Heart right ventricle (tissue), 16 donors: ENCODE data around the gene RAMP3. TPM values are rescaled to one million over a fixed set of nuclear protein-coding genes. Genes with fewer than 3 reads are reported as not detected.
"Not testable (repeated sequence)": the region's sequence is repeated elsewhere in the genome, so short reads cannot be mapped to it uniquely, and the experiment has no call there.

ENCODE experiments used
- ATAC-seq, 8 donors: fragments of 200-7000 bp; cut with Tn5 transposase; one replicate each; pipeline ENCODE4 v1.9.1; 2020; ENCODE audit warnings: mild to moderate bottlenecking in 8 of 8, moderate library complexity in 8 of 8, moderate number of reproducible peaks in 1 of 8
- DNase-seq, 2 donors: peaks; one replicate each; pipeline ENCODE4 v3.0.0-alpha.2; 2020
- H3K27ac ChIP-seq, 10 donors: fragments of 200-600 bp; sonication (generic) in 2 of 10; one replicate each; pipeline versions ENCODE4 v1.5.0 to v1.8.0; 2020 to 2022; ENCODE audit warnings: mild to moderate bottlenecking in 3 of 10
- H3K27me3 ChIP-seq, 7 donors: fragments of 200-600 bp; one replicate each; pipeline ENCODE4 v1.8.0; 2021 to 2022; ENCODE audit warnings: mild to moderate bottlenecking in 2 of 7
- H3K36me3 ChIP-seq, 9 donors: fragments of 200-600 bp; sonication (generic) in 1 of 9; one replicate each; pipeline versions ENCODE4 v1.5.0 to v1.8.0; 2020 to 2022; ENCODE audit warnings: mild to moderate bottlenecking in 2 of 9
- H3K4me1 ChIP-seq, 9 donors: fragments of 200-600 bp; sonication (generic) in 1 of 9; one replicate each; pipeline versions ENCODE4 v1.5.0 to v1.8.0; 2020 to 2022; ENCODE audit warnings: mild to moderate bottlenecking in 4 of 9
- H3K4me3 ChIP-seq, 10 donors: fragments of 200-600 bp; sonication (generic) in 2 of 10; one replicate each; pipeline versions ENCODE4 v1.5.0 to v1.8.0; 2020 to 2022; ENCODE audit warnings: mild to moderate bottlenecking in 7 of 10, moderate library complexity in 2 of 10
- H3K9me3 ChIP-seq, 11 donors: fragments of 200-600 bp in 10 of 11; sonication (generic) in 2 of 11; one replicate each; pipeline versions ENCODE4 v1.5.0 to v1.8.0; 2013 to 2022; ENCODE audit warnings: mild to moderate bottlenecking in 2 of 11, control low read depth in 1 of 11, moderate library complexity in 1 of 11
- WGBS, 2 donors: extraction: QIAGEN DNeasy Blood & Tissue Kit; methylation state at CpG; one replicate each; pipeline ENCODE4 v1.1.7; 2013; ENCODE audit warnings: inconsistent platforms in 1 of 2; 5-methylcytosine and 5-hydroxymethylcytosine counted together
- intact Hi-C, 10 donors: fragments of 100-400 bp; cut with DNase I; formaldehyde crosslinking; loops; one replicate each; pipeline versions ENCODE4 v1.11.1 to v1.14.2; 2022
- polyA plus RNA-seq, 2 donors: library from polyadenylated mRNA; stranded (reverse); fragments of 200-250 nt; gene quantifications; one replicate each; pipeline ENCODE4 v1.2.3, GENCODE V29; 2013
- total RNA-seq, 10 donors: library from RNA; stranded (reverse); fragmentation: NEBNext Ultra II Directional in 3 of 10; extraction: Animal tissue kit (Norgen Biotek cat#: 25700) in 3 of 10; gene quantifications; one replicate each; pipeline versions ENCODE4 v1.2.1 to v1.2.4, GENCODE V29; 2021 to 2023
- TF ChIP-seq, protein P1 (sequence below), 9 donors: fragments of 200-600 bp; sonication (generic) in 2 of 9; IDR thresholded peaks; one replicate each; pipeline versions ENCODE4 v1.5.0 to v1.8.0; 2021 to 2022; ENCODE audit warnings: antibody characterized with exemption in 9 of 9, mild to moderate bottlenecking in 5 of 9, moderate library complexity in 1 of 9
- donor health status: Arrhythmogenic right ventricular cardiomyopathy.
- donor health status: ischemic (EF 13 %, LVEDD 7.1; RV severe dilation, severe dysfunction).
- donor health status: healthy with polysubstance abuse.
- donor health status: DM: no; HTN: yes; CAD: no.
- donor health status: DM: no; HTN: no; CAD: no.
- donor health status: ischemic (EF 25% LVEDD 6.9; RV normal size, moderate dysfunction).
- donor health status: ischemic (EF 25% LVEDD 5.7; RV mildly dilated, moderate dysfunction).
- donor health status: healthy.
- donor health status: DM: yes; HTN: yes; CAD: no.
- donor health status: Ischemic cardiomyopathy.
- donor health status: ischemic (EF 35%, LVEDD 5.7; RV mildly dilated, moderate dysfunction).
- donor health status: nonischemic (EF 11% LVEDD 7.7; RV severe dilation, severe dysfunction).
- donor health status: DM: yes; HTN: yes; CAD: no.
- donor health status: PGD.
- donor health status: ischemic (EF 29% LVEDD 5.4; RV normal size, mild dysfunction).
- donor health status: nonischemic (EF 23%, LVEDD 6.1; RV moderate dilation, normal function).

The RAMP3 gene
- total and polyA plus RNA-seq, 12 donors: 12.7 to 70.2 (median 29.1) TPM

DNA sequence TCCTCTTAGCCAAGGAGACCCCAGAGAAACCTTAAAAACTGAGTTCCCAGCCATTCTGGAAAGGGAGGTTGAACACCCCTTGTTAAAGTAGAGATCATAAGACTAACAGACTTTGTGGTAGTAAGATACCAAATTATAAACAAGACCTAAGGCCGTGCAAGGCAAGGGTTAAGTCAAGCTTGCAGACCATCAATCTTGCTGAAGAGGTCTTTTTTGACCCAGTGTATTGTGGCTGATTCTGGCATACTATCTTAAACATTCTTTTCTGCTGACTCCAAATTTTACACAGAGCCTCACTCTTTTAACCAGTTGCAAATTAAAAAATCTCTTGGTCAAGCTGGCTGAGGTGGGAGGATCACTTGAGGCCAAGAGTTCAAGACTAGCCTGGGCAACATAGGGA is 44.9 kb upstream of the RAMP3 start:
- Histone ChIP-seq H3K27ac (peak overlapping the region in 9 of 10 donors; percentile 90 to 99 (median 94)), H3K9me3 (no peaks in the 10 kb centered on the region), H3K36me3 (peaks cover 0 to 21% (median 11%) of the 10 kb centered on the region in 9 donors), H3K4me3 (peak overlapping the region in 7 of 10 donors; percentile 64 to 89 (median 75)), H3K27me3 (no peaks in the 10 kb centered on the region), H3K4me1 (peaks cover 9 to 44% (median 34%) of the 10 kb centered on the region in 9 donors)
- 74 to 80% methylated on average over 1 of the region's 1 CpG for WGBS, 2 donors
- TF ChIP-seq, protein P1, sequence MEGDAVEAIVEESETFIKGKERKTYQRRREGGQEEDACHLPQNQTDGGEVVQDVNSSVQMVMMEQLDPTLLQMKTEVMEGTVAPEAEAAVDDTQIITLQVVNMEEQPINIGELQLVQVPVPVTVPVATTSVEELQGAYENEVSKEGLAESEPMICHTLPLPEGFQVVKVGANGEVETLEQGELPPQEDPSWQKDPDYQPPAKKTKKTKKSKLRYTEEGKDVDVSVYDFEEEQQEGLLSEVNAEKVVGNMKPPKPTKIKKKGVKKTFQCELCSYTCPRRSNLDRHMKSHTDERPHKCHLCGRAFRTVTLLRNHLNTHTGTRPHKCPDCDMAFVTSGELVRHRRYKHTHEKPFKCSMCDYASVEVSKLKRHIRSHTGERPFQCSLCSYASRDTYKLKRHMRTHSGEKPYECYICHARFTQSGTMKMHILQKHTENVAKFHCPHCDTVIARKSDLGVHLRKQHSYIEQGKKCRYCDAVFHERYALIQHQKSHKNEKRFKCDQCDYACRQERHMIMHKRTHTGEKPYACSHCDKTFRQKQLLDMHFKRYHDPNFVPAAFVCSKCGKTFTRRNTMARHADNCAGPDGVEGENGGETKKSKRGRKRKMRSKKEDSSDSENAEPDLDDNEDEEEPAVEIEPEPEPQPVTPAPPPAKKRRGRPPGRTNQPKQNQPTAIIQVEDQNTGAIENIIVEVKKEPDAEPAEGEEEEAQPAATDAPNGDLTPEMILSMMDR (IDR thresholded peaks at IDR 0.05): no peak
- intact Hi-C loops: loop anchor here in 7 of 10 donors (5.0 to 10.0 kb wide), 5 partner anchors 110 to 228 kb away; partner anchors contain the start of genes CCM2 (in 2 of the 7) and PURB (in 1 of the 7)
- DNase-seq: no peak
- ATAC-seq: no peak

DNA sequence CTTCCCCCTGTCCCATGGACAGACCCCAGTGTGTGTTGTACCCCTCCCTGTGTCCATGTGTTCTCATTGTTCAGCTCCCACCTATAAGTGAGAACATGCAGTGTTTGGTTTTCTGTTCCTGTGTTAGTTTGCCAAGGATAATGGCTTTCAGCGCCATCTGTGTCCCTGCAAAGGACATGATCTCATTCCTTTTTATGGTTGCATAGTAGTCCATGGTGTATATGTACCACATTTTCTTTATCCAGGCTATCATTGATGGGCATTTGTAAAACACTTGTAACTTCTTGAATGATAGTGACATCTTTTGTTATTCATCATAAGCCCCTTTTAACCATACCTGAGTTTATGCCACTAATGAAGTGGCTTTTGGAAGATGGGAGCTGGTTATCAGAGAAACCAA is 43.3 kb upstream of the RAMP3 start:
- WGBS, 2 donors: 68 to 77% methylated on average over 1 of the region's 1 CpG
- ATAC-seq, DNase-seq, H3K9me3 ChIP-seq, H3K36me3 ChIP-seq, H3K27me3 ChIP-seq, H3K4me3 ChIP-seq, H3K27ac ChIP-seq: not testable (repeated sequence)
- intact Hi-C loops: loop anchor here in 7 of 10 donors (5.0 to 10.0 kb wide), 5 partner anchors 112 to 229 kb away; partner anchors contain the start of genes CCM2 (in 2 of the 7) and PURB (in 1 of the 7)
- peaks cover 0 to 28% (median 18%) of the 10 kb centered on the region in 9 donors for H3K4me1 ChIP-seq

DNA sequence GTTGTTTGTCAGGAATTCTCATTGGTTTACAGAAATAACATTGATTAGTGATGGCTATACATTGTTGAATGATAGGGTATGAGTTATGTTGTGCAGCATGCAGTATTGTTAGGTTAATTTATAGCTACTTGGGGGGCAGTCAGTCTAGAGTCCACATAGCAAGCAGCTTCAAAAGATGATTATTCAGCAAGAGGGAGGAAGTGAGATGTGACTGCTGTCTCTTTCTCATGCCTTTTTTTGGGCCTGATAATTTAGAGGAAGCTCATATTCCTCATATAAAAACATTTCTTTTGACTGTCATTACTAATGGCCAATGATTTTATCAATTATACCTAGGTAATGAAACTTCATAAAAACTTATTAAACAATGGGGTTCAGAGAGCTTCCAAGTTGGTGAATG is 42.7 kb upstream of the RAMP3 start:
- Histone ChIP-seq H3K4me3 (no peak overlapping the region), H3K9me3 (no peaks in the 10 kb centered on the region), H3K36me3 (no peaks in the 10 kb centered on the region), H3K4me1 (peaks cover 0 to 22% (median 14%) of the 10 kb centered on the region in 9 donors), H3K27me3 (no peaks in the 10 kb centered on the region), H3K27ac (no peak overlapping the region)
- intact Hi-C loops: loop anchor here in 7 of 10 donors (5.0 to 10.0 kb wide), 5 partner anchors 113 to 230 kb away; partner anchors contain the start of genes CCM2 (in 2 of the 7) and PURB (in 1 of the 7)
- no peak for DNase-seq
- ATAC-seq: no peak
- TF ChIP-seq, protein P1 (IDR thresholded peaks at IDR 0.05): no peak

DNA sequence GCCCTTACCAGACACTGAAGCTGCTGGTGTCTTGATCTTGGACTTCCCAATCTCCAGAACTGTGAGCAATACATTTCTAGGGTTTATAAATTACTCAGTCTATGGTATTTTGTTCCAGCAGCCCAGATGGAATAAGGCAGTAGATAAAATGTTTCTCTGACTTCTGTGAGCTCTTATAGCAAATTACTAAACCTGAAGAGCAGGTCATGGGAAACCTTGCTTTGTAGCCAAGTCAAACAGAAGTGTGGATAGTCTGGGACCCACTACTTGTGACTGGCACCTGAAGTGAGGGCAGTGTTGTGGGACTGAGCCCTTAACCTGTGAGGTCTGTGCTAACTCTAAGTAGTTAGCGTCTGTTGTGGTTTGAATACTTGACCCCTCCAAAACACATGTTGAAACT is 41.5 kb upstream of the RAMP3 start:
- intact Hi-C loops: loop anchor here in 1 of 10 donors (10.0 kb wide), 1 partner anchor 231 kb away; the partner anchor contains the start of gene PURB

More for the DNA sequence above, 41.5 kb upstream of the RAMP3 start:
- Histone ChIP-seq H3K9me3 (no peaks in the 10 kb centered on the region), H3K4me3 (no peak overlapping the region), H3K36me3 (no peaks in the 10 kb centered on the region), H3K4me1 (peaks cover 0 to 10% (median 5%) of the 10 kb centered on the region in 9 donors), H3K27me3 (no peaks in the 10 kb centered on the region), H3K27ac (no peak overlapping the region)
- ATAC-seq (no peak), DNase-seq (no peak)
- TF ChIP-seq, protein P1 (IDR thresholded peaks at IDR 0.05): no peak
- 77 to 85% methylated on average over 1 of the region's 1 CpG for WGBS, 2 donors
